ENCODE measurements around the gene HAVCR1. TPM values are rescaled to one million over a fixed set of nuclear protein-coding genes. Genes with fewer than 3 reads are reported as not detected.

Gene HAVCR1
- total RNA-seq, 1 donor from 2014 or later, result 0.30 TPM

DNA sequence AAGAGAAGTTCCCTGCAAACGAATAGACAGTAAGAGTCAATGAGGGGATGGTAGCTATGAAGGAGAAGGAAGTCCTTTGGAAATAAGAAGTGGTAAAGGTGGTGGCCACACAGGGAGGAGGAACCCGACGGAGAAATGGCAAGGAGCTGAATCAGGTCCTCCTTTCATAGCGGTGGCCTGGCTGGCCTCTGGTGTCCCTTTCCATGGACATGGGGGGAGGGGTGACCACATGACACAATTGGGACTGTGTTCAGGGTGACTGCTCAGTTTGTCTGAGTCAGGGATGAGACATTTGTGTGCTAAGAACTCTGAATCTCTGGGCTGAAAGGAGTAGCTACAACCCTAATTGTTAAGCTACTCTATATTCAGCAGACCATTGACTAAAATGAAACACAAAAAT is 67.2 kb downstream of the HAVCR1 start:
- no peak for DNase-seq

DNA sequence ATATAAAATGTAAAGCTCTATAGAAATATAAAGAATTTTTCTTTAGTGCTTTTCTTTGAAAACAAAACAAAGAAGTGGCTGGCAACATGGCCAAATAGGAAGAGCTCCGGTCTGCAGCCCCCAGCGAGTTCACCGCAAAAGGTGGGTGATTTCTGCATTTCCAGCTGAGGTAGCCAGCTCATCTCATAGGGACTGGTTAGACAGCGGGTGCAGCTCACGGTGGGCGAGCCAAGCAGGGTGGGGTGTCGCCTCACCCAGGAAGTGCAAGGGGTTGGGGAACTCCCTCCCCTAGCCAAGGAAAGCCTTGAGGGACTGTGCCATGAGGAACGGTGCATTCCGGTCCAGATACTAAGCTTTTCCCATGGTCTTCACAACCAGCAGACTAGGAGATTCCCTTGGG is 74.9 kb downstream of the HAVCR1 start:
- no peak for DNase-seq

DNA sequence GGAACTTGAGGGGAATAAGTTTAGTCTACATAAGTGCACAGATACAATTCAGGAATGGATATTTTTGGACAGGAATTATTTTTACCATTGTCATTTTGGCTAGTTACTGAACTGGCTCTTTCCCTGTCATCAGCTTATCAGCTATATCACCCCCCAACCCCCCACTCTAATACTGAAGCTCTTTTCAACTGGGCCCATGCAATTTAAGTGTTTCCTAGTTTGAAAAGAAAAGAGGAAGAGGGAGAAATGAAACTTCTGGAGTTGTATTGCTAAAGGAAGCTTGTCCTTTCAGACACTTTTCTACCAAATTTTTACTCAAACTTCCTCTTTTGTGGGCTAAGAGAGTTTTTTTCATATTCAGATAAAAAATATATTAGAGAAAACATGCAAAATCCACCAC is 77.4 kb downstream of the HAVCR1 start:
- no peak for DNase-seq

Other genes starting within 250 kb of the HAVCR1 start
- 0.10 TPM for gene PPP1R2B, start 208.8 kb downstream of the HAVCR1 start, total RNA-seq
- 1.4 TPM for gene TIMD4, start 95.9 kb downstream of the HAVCR1 start, total RNA-seq
- 8.1 TPM for gene HAVCR2, start 49.9 kb upstream of the HAVCR1 start, total RNA-seq
- 10.7 TPM for gene MED7, start 83.7 kb upstream of the HAVCR1 start, total RNA-seq
- not detected for gene GARIN3, start 107.1 kb upstream of the HAVCR1 start, total RNA-seq
- gene ITK, start 121.7 kb upstream of the HAVCR1 start, total RNA-seq, result 1.3 TPM
- gene CYFIP2, start 207.0 kb upstream of the HAVCR1 start, total RNA-seq, result 14.4 TPM

All from skin of body (tissue), 2 donors.